ENCODE measurements around the gene KRTAP3-1.

- TF ChIP-seq CTCF (IDR thresholded peaks at IDR 0.05) (no peak), POLR2A (IDR thresholded peaks at IDR 0.05) (no peak)
These were observed 11.6 kb downstream of the KRTAP3-1 start for GRCh38 chr17:40997361-40997760.
